HT1080 (cell line): Measurements from ENCODE around the gene ZNF598. TPM values are rescaled to one million over a fixed set of nuclear protein-coding genes. Genes with fewer than 3 reads are reported as not detected.
"Not testable (repeated sequence)": the region's sequence is repeated elsewhere in the genome, so short reads cannot be mapped to it uniquely, and the experiment has no call there.

ENCODE experiments used
- DNase-seq: peaks from one replicate; pipeline ENCODE4 v3.0.0-alpha.2; 2015; ENCODE audit warnings: low read depth
- total RNA-seq: library from RNA; depleted of rRNA; stranded (reverse); fragments of >200 nt; shearing (Covaris generic); gene quantifications from 2 replicates; pipeline ENCODE4 v1.2.3, GENCODE V29; 2014

ZNF598 gene
- total RNA-seq, 1 experiment from 2014 or later: 46.2 TPM

- DNase-seq: peak; percentile 77
Observed at GRCh38 chr16:2040787-2041522, 31.3 kb upstream of the ZNF598 start.

GRCh38 chr16:2040041-2040786 lies 30.6 kb upstream of the ZNF598 start:
- no peak for DNase-seq

- DNase-seq: no peak
Observed at GRCh38 chr16:2039274-2040031, 29.8 kb upstream of the ZNF598 start.

GRCh38 chr16:2038382-2039231 lies 29.0 kb upstream of the ZNF598 start:
- no peak for DNase-seq

- no peak for DNase-seq
Observed at GRCh38 chr16:2037647-2038381, 28.2 kb upstream of the ZNF598 start.

- DNase-seq: no peak
Observed at GRCh38 chr16:2037115-2037514, 27.5 kb upstream of the ZNF598 start.

- no peak for DNase-seq
Observed at GRCh38 chr16:2036200-2036966, 26.8 kb upstream of the ZNF598 start.

- peak; percentile 90 for DNase-seq
Observed at GRCh38 chr16:2035431-2036199, 26.0 kb upstream of the ZNF598 start.

- DNase-seq: no peak
Observed at GRCh38 chr16:2034696-2035430, 25.2 kb upstream of the ZNF598 start.

GRCh38 chr16:2033909-2034695 lies 24.5 kb upstream of the ZNF598 start:
- DNase-seq: not testable (repeated sequence)

GRCh38 chr16:2033057-2033908 lies 23.7 kb upstream of the ZNF598 start:
- DNase-seq: peak; percentile 73

GRCh38 chr16:2032285-2033056 lies 22.9 kb upstream of the ZNF598 start:
- DNase-seq: no peak

GRCh38 chr16:2031081-2031577 lies 21.5 kb upstream of the ZNF598 start:
- DNase-seq: no peak

- no peak for DNase-seq
Observed at GRCh38 chr16:2030036-2030435, 20.4 kb upstream of the ZNF598 start.

- no peak for DNase-seq
Observed at GRCh38 chr16:2029350-2029749, 19.7 kb upstream of the ZNF598 start.
